Breast epithelium (tissue), 3 donors: ENCODE data around the gene TRMT2A.
"Not testable (repeated sequence)": the region's sequence is repeated elsewhere in the genome, so short reads cannot be mapped to it uniquely, and the experiment has no call there.

Source experiments
- CTCF ChIP-seq, 3 donors: fragments of 450-650 bp; IDR thresholded peaks; one replicate each; pipeline ENCODE4 v1.5.1; 2016 to 2017; ENCODE audit warnings: antibody characterized with exemption in 3 of 3, mild to moderate bottlenecking in 3 of 3, moderate library complexity in 3 of 3
- POLR2A ChIP-seq: fragments of 450-650 bp; IDR thresholded peaks from one replicate; pipeline ENCODE4 v1.6.1; 2016; ENCODE audit warnings: antibody characterized with exemption, mild to moderate bottlenecking, moderate library complexity
- POLR2AphosphoS5 ChIP-seq, 3 donors: sonication (generic); formaldehyde crosslinking; IDR thresholded peaks; one replicate each; pipeline ENCODE4 v1.6.1; 2017; ENCODE audit warnings: antibody characterized with exemption in 3 of 3

GRCh38 chr22:20159531-20159930 lies 42.5 kb upstream of the TRMT2A start:
- TF ChIP-seq CTCF (IDR thresholded peaks at IDR 0.05); POLR2A; POLR2AphosphoS5 (IDR thresholded peaks at IDR 0.05): not testable (repeated sequence)
